ENCODE measurements around the gene NCF4.

Gene NCF4

GRCh38 chr22:36922105-36922608 is 61.4 kb downstream of the NCF4 start:
- no peak for DNase-seq (ENCODE audit: low read depth)

DNA sequence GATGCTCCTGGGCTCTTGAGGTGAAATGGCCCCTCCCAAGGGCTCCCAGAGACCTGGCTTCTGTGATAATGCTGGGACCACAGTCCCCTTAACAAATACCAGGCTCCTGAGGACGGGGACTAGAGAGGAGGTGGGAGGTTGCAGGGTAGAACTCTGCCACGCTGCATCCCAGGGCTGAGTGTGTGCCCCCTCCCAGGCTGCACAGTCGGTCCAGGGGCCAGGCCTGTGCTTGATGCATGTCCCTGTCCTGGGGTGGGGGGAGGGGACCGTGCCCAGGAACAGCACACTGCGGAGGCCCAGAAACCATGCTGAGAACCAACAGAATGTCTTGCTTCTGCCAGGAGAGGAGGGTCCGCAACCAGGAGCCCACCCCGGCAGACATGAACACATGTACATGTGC is 61.9 kb downstream of the NCF4 start:
- DNase-seq (ENCODE audit: low read depth): no peak

DNA sequence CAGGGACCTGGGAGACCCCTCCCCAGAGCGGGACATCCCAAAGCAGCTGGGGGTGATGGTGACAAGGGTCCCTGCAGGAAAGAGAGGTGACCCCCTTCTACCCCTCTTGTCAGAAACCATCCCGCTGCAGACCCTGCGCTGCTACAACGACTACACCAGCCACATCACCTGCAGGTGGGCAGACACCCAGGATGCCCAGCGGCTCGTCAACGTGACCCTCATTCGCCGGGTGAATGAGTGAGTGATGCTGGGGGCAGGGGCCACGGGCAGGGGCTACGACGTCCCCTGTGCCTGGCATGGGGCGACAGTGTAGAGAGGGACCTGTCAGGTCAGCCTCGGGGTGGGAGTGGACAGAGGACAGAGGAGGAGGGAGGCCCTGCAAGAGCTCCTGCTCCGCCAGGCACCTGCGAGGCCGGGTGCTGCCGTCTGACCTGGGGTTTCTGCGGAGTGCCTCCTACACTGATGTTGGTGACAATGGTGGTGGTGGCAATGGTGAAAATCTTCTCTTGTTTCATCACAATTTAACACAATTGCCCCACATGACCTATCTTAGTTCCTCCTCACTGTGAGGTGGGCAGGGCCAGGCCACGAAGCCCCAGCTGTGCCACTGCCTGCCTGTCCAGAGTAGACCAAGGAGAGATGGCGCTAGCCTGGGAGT is 62.5 kb downstream of the NCF4 start:
- DNase-seq (ENCODE audit: low read depth): no peak

GRCh38 chr22:36924151-36924698 is 63.4 kb downstream of the NCF4 start:
- no peak for DNase-seq (ENCODE audit: low read depth)

- no peak for DNase-seq (ENCODE audit: low read depth)
Observed at GRCh38 chr22:36925388-36926290, 64.8 kb downstream of the NCF4 start.

- DNase-seq (ENCODE audit: low read depth): no peak
Observed at GRCh38 chr22:36926309-36926708, 65.5 kb downstream of the NCF4 start.

DNA sequence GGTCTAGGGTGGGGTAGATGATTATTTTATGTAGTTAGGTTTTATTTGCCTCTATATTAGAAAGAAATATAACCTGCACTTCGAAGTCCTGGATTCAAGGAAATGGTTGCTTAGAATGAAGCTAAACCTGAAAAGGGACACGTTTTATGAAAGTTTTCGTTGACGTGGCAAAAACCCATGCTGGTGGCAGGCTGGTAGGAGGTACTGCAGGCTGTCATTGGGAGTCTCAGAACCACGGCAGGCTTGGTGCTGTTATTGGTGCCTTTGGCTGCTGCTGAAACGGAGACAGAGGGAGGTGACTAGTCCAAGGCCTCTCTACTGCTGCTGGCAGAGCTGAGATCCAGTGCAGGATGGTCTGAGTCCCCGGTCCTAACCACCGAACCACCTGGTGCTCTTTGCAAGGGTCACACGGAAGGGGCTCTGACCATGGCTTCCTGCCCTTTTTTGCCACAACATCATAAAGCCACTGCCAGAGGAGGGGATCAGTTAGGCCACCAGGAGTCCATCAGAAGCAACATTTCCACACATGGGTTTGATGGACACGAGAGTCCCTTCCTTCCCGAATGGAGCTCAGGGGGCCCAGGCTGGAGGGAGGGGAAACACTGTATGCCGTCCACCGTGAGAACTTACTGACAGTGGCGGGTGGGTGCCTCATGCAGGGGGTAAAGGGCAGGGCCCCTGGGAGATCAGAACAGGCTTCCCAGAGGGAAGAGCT is 66.1 kb downstream of the NCF4 start:
- no peak for DNase-seq (ENCODE audit: low read depth)
